GM11168 (cell line): ENCODE results near the gene LRMDA.
"Not testable (repeated sequence)": the region's sequence is repeated elsewhere in the genome, so short reads cannot be mapped to it uniquely, and the experiment has no call there.

Experiments used
- in situ Hi-C: fragments of 300-500 bp; cut with MboI; formaldehyde crosslinking; loops from one replicate; pipeline ENCODE4 v1.12.0; 2022; ENCODE audit warnings: low sequenced_read_pairs; ENCODE audit not compliant: unreplicated experiment

LRMDA gene

DNA sequence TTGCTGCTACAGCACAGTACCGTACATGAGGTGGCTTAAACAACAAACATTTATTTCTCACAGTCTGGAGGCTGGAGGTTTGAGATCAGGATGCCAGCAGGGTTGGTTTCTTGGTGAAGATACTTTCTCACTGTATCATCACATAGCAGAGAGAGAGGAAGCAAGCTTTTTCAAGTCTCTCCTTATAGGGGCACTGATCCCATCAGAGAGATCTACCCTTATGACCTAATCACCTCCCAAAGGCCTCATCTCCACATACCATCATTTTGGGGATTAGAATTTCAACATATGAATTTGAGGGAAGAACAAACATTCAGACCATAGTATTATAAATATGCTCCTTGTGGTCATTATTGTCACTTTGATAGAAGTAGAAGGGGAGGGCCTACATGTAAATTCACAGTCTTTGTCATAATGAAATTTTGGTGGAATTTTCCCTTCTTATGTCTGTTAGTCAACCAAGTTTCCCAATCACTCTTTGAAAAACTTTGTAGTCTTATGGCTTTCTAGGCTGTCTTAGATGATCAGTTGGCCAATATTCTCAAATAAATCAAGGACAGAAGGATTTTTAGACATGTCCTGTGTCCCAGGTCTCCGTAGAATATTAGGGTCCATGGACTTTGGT lies 606.2 kb downstream of the LRMDA start:
- in situ Hi-C loops, result no loop called here

DNA sequence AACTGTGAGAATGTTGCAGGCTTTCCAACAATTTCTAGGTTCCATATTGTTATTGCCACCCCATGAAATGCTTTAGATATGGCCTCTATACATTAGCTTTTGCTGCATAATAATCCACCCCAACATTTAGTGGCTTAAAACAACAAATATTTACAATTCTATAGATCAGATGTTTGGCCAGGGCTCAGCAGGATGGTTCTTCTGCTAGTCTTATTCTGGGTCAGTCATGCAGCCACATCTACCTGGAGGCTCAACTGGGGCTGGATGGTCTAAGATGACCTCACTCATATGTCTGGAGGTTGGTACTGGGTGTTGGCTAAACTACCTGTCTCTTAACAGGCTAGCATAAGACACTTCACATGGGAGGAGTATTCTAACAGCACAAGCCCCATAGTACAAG lies 607.3 kb downstream of the LRMDA start:
- in situ Hi-C loops, result no loop called here

- in situ Hi-C loops, result no loop called here
Observed at GRCh38 chr10:76040107-76040829, 608.8 kb downstream of the LRMDA start.

GRCh38 chr10:76040830-76041220 lies 609.4 kb downstream of the LRMDA start:
- in situ Hi-C loops, result no loop called here

DNA sequence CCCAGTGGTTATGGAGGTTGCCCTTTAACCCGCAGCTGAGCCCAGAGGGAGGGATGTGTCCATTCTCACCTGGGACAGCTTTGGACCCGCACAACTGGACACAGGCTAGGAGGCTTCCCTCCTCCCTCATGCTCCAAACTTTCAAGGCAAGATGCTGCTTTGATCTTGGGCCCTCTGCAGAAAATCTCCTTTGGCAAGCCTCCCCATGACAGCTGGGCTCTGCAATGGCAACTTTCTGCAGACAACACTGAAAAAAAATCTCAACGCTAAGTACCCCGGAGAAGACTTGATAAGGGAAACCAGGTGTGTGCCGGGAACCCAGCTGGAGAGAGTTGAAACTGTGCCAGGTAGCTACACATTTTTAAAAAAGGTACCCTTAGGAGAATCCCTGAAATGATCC lies 610.1 kb downstream of the LRMDA start:
- in situ Hi-C loops, result no loop called here

DNA sequence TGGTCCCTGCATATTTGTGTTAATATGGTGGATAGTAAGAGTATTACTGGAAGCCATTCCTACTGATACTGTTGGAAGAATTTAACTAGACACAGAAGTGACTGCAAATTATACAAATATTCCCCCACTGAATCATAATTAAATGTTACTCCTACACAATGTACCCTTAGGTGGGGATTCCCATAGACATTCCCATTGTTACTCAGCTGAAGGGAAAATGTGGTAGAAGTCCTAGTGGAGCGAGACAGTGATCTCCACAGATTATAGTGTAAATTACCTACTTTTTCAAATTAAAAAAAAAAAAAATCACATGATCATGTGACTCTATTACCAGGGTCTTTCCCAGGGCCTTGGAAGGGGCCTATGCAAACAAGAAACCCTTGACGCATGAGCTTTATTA lies 611.8 kb downstream of the LRMDA start:
- in situ Hi-C loops, result no loop called here

DNA sequence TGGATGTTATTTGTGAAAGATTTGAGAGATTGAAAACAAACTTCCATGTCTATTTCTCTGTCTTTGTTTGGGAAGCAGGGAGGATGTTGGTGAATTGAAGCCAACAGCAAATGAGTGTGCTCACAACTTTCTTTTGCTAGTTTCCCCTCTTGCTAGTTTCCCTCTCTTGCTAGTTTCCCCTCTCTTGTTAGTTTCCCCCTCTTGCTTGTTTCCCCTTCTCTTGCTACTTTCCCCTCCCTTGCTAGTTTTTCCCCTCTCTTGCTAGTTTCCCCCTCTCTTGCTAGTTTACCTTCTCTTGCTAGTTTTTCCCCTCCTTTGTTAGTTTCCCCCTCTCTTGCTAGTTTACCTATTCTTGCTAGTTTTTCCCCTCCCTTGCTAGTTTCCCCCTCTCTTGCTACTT lies 613.3 kb downstream of the LRMDA start:
- in situ Hi-C loops, result no loop called here

DNA sequence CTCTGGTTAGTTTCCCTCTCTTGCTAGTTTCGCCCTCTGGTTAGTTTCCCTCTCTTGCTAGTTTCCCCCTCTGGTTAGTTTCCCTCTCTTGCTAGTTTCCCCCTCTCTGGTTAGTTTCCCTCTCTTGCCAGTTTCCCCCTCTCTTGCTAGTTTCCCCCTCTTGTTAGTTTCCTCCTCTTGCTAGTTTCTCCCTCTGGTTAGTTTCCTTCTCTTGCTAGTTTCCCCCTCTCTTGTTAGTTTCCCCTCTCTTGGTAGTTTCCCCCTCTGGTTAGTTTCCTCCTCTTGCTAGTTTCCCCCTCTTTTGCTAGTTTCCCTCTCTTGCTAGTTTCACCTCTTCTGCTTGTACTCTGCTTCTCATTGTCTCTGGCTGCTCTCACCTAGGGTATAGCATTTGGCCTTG lies 613.8 kb downstream of the LRMDA start:
- in situ Hi-C loops, result no loop called here

GRCh38 chr10:76047521-76047920 lies 616.1 kb downstream of the LRMDA start:
- in situ Hi-C loops, result no loop called here

DNA sequence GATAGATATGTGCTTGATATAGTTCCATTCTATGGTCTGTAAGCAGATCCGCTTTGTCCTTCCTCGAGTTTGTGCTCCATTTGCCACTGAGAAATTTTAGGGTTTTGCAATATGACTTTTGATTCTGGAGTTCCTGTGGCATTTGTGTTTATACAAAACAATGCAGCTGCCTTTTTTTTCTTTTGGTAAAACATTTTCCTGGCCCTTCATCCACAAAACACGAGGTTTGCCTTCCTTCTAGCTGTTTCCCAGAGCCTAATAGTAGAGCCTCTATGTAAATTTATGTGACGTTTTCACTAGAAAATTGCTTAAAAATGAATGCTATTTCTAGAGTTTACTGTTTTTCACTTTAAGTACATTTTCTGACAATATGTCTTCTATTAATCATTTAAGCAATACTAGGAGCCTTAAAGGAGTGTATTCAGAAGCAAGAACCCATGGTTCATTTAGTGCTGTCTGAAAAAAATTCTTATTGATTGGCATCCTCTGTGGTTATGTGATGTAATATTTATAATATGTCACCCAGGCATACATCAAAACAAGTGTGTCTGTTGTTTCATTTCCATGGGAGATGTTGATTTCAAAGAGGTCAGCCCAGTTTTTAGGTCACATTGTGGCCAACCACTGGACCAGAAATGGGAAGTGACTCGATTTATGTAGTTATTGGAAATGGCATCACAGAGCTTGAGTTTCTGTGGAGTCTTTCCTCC lies 618.3 kb downstream of the LRMDA start:
- in situ Hi-C loops, result no loop called here

DNA sequence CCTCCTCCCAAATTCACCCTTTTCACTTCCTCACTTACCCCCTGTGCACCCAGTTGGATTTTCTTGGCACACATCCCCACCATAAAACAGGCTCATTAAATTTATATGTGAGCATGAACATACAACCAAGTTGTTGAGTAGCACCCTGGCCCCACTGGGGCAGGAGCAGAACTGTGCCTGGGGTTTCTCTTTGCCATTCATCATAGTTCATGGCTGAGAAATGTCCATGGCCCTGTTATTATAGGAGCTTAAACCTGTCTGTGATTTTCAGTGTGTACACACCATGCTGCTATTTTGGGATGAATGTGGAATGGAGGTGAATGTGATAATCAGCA lies 618.8 kb downstream of the LRMDA start:
- in situ Hi-C loops, result no loop called here

- in situ Hi-C loops, result no loop called here
Observed at GRCh38 chr10:76051007-76051936, 619.8 kb downstream of the LRMDA start.

DNA sequence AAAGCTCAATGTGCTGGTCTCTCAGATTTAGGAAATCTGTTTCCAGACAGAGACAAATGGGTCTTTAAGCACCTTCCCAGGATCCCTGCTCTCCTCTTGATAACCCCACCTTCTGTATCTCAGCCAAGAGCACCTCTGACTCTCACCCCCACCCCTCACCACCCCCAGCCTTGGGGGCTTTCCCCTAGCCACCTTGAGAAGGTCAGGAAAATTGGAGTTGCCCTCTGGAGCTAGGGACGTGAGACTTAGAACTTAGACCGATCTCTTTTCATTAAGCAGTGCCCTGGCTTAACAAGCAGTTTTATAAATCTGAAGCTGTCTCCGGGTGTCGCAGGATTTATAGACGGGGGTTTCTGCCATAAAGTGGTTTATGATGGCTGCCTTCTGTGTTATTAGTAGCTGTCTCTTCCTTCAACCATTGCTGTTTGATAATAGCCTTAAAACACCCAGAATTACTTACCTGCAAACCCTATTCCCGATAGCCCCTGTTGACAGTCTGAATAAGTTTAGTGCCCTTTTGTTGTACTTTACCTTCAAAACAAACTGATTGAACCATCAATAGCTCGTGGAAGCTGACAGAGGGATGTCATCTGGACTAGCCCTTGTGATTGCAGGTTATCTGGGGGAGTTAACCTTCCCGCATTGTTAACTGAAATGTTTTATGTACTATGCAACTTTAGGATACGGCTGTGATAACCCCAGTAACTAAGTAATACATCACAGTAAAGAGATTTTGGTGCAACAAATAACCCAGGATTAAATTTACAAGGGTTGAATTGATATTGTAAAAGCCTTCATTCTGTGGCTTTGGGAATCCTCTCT lies 621.5 kb downstream of the LRMDA start:
- in situ Hi-C loops, result no loop called here

- in situ Hi-C loops, result no loop called here
Observed at GRCh38 chr10:76055466-76055865, 624.0 kb downstream of the LRMDA start.

GRCh38 chr10:76055963-76056362 lies 624.5 kb downstream of the LRMDA start:
- in situ Hi-C loops, result no loop called here

- in situ Hi-C loops, result not testable (repeated sequence)
Observed at GRCh38 chr10:76060993-76061392, 629.6 kb downstream of the LRMDA start.

DNA sequence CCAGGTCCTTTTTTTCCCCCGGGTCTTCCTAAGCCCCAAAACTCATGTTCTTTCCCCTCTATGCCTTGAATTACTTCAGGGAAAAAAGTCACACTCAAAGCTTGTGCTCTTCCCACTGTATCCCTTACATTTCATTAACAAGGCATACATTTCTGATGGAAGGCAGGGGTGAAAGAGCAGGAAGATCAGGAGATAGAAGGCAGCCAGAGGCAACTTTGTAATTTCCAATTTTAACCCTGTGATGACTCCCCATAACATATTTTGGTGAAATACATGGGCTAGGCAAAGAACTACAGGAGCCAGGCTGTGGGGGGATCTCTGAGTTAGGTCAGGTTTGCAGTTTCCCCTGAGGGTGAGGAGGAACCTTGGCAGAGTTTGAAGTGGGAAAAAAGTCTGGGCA lies 635.0 kb downstream of the LRMDA start:
- in situ Hi-C loops, result no loop called here

DNA sequence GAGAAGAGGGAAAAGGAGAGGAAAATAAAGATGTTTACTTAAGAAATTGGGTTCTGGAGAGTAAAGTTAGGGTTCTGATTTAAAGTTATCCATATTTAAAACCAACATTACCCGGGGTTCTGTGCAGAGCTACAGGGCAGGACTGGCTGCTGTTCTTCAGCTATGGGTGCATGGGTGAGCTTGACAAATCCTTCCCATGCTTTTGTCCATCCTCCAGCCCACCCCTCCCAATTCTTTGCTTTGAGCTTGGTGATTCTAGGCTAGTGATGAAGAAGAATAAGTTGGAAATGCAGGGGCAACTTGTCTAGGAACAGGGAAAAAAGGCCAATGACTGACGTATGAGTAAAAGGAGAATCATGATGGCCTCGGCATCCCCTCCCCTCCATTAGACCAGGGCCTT lies 636.0 kb downstream of the LRMDA start:
- in situ Hi-C loops, result no loop called here

DNA sequence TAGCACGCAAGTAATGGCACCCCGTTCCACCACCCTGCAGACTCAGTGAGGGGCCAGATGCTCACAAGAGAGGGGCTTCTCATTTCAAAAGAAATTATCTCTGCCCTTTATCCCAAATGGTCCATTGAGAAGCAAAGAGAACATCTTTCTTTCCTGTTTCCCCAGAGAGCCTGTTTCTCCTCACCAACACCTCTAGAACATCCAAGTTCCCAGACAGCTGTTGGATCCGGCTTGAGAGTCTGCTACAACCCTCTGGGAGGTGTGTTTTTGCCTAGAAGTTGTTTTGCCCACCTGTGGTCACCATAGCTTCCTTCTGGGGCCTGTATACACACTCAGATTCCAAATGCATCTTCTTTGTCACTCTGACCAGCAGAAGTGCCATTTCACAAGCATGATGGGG lies 637.4 kb downstream of the LRMDA start:
- in situ Hi-C loops, result no loop called here

DNA sequence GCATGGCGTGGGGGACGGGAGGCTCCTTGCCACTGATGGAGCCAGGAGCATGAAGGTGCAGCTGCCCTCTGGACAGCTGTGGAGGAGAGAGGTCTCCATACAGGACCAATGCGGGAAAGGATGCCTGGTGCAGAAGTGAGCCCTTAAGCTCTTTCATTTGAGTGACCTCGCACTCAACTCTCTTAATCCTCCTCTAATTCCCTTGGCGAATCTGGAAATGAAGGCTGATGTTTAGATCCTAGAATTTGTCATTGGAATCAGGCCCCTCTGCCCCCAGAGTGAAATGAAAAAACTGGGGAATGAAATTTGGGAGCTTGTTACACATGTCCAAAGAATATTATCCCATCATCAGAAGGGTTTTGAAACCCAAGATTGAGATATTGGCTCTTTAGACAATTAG lies 639.5 kb downstream of the LRMDA start:
- in situ Hi-C loops, result no loop called here
